HEK293T (cell line): Measurements from ENCODE around the gene EYS.

ENCODE experiments used
- CTCF ChIA-PET: fragments of 350-600 bp; formaldehyde crosslinking; extraction: SDS; loops from one replicate; lab custom pipeline; 2021; ENCODE audit warnings: antibody characterized with exemption, inconsistent platforms; lab: Yijun Ruan, JAX
- POLR2A ChIA-PET: fragments of 350-600 bp; formaldehyde crosslinking; extraction: SDS; loops from one replicate; lab custom pipeline; 2020; ENCODE audit warnings: antibody characterized with exemption, inconsistent platforms; lab: Yijun Ruan, JAX
- DNase-seq: peaks from one replicate; pipeline ENCODE4 v3.0.0; 2012; ENCODE audit warnings: mixed read lengths; ENCODE audit errors: extremely low spot score
- ARNT ChIP-seq: fragments of 450-650 bp; IDR thresholded peaks from 2 replicates; pipeline ENCODE4 v1.6.1; 2017; ENCODE audit warnings: mild to moderate bottlenecking
- BHLHE40 ChIP-seq: fragments of 450-650 bp; IDR thresholded peaks from 2 replicates; pipeline ENCODE4 v1.6.1; 2016; ENCODE audit warnings: mild to moderate bottlenecking, moderate library complexity, borderline replicate concordance
- CTBP1 ChIP-seq: fragments of 450-650 bp; IDR thresholded peaks from 2 replicates; pipeline ENCODE4 v1.6.1; 2016; ENCODE audit warnings: borderline replicate concordance
- ELF4 ChIP-seq: fragments of 450-650 bp; IDR thresholded peaks from 2 replicates; pipeline ENCODE4 v1.6.1; 2017; ENCODE audit warnings: antibody characterized with exemption
- FOXA1 ChIP-seq: fragments of 450-650 bp; IDR thresholded peaks from 2 replicates; pipeline ENCODE4 v1.6.1; 2016; ENCODE audit warnings: mild to moderate bottlenecking
- FOXK2 ChIP-seq: fragments of 450-650 bp; IDR thresholded peaks from 2 replicates; pipeline ENCODE4 v1.6.1; 2016; ENCODE audit warnings: mild to moderate bottlenecking
- FOXM1 ChIP-seq: fragments of 450-650 bp; IDR thresholded peaks from 2 replicates; pipeline ENCODE4 v1.6.1; 2017; ENCODE audit warnings: mild to moderate bottlenecking, borderline replicate concordance
- HDGF ChIP-seq: fragments of 450-650 bp; IDR thresholded peaks from 2 replicates; pipeline ENCODE4 v1.6.1; 2017; ENCODE audit warnings: antibody characterized with exemption, borderline replicate concordance
- L3MBTL2 ChIP-seq: fragments of 450-650 bp; conservative IDR thresholded peaks from 2 replicates; pipeline ENCODE4 v1.6.1; 2016; ENCODE audit warnings: mild to moderate bottlenecking
- LEF1 ChIP-seq: fragments of 450-650 bp; IDR thresholded peaks from 2 replicates; pipeline ENCODE4 v1.6.1; 2017; ENCODE audit warnings: mild to moderate bottlenecking, borderline replicate concordance
- NFRKB ChIP-seq: fragments of 450-650 bp; IDR thresholded peaks from 2 replicates; pipeline ENCODE4 v1.6.1; 2016; ENCODE audit warnings: mild to moderate bottlenecking, moderate library complexity
- SP1 ChIP-seq: fragments of 450-650 bp; IDR thresholded peaks from 2 replicates; pipeline ENCODE4 v1.6.1; 2017
- SUZ12 ChIP-seq: fragments of 450-650 bp; IDR thresholded peaks from 2 replicates; pipeline ENCODE4 v1.6.1; 2016; ENCODE audit warnings: mild to moderate bottlenecking
- TARDBP ChIP-seq: fragments of 450-650 bp; IDR thresholded peaks from 2 replicates; pipeline ENCODE4 v1.6.1; 2016
- ZNF384 ChIP-seq: fragments of 450-650 bp; IDR thresholded peaks from 2 replicates; pipeline ENCODE4 v1.6.1; 2016
- TF ChIP-seq, protein P1 (sequence below): fragments of 450-650 bp; IDR thresholded peaks from 2 replicates; pipeline ENCODE4 v1.6.1; 2016

Gene EYS

DNA sequence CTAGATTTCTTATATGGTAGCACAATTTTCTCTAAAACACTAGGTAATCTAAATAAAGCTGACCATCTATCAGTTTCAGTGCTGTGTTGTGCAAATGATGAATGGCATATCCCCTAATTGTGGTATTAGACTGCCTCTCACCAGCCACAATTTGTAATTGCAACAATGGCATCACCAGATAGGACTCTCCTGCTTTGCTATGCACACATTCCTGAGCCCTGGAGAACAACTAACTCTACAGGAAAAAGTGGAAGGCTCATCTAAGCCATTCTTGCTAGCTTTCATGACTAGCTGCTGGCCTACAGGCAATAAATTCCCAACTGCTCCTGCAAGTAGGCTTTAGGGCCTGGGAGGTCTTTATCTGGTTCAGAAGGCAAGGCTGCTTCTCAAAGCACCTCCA lies 974.1 kb downstream of the EYS start:
- CTCF ChIA-PET, result no interaction called here
- TF ChIP-seq FOXK2, result no peak
- TF ChIP-seq FOXM1, result no peak
- TF ChIP-seq SUZ12, result no peak
- TF ChIP-seq SP1, result no peak
- no peak for TF ChIP-seq FOXA1
- TF ChIP-seq, protein P1, sequence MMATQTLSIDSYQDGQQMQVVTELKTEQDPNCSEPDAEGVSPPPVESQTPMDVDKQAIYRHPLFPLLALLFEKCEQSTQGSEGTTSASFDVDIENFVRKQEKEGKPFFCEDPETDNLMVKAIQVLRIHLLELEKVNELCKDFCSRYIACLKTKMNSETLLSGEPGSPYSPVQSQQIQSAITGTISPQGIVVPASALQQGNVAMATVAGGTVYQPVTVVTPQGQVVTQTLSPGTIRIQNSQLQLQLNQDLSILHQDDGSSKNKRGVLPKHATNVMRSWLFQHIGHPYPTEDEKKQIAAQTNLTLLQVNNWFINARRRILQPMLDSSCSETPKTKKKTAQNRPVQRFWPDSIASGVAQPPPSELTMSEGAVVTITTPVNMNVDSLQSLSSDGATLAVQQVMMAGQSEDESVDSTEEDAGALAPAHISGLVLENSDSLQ, result no peak
- no peak for TF ChIP-seq HDGF
- TF ChIP-seq L3MBTL2, result no peak
- no peak for DNase-seq
- POLR2A ChIA-PET, result no interaction called here

DNA sequence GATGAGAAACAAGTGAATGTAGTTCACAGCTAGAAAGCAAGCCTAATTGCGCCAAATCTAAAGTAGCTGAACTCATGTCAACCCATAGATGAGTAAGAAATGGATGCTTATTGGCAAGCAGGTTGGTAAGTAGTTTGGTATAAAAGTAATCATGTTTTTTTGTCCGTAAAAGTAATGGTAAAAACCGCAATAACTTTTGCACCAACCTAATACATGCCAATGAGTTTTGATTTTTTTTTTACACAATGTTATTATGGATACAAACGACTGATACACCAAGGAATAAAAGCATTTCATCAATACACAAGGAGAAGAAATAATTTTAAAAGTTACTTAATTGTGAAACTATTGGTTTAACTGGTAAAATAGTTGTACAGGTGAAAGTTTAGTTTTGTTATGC lies 977.5 kb downstream of the EYS start:
- ChIA-PET CTCF (no interaction called here), POLR2A (no interaction called here)
- TF ChIP-seq ELF4 (peak; percentile 50; the same call in 1 of the 2 replicates), ARNT (no peak)

DNA sequence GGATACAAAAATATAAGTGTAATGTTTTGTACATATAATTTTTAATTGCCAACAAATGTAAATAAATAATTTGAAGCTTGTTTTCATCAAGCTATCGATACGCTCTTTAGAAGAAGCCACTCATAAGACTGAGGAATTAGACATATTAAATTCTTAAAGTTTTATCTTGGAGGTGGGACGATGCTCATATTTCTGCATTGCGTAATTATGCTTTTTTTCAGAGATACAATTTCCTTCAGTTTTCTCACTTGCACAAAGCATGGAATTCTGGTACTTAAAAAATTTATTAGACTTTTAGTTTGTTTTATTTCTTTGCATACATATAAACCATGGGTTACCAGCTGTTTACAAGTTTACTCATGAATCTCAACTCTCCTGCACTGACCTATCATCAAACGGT lies 980.0 kb downstream of the EYS start:
- no peak for DNase-seq
- CTCF ChIA-PET, result no interaction called here
- POLR2A ChIA-PET, result no interaction called here
- TF ChIP-seq ARNT (no peak), FOXK2 (no peak), CTBP1 (no peak), FOXA1 (no peak), NFRKB (no peak), ZNF384 (no peak), SP1 (no peak), BHLHE40 (no peak), L3MBTL2 (no peak), SUZ12 (no peak), HDGF (no peak), ELF4 (no peak), LEF1 (no peak), TARDBP (no peak), FOXM1 (no peak)
- TF ChIP-seq, protein P1, result no peak

More for the DNA sequence above, 977.5 kb downstream of the EYS start:
- DNase-seq, result no peak

DNA sequence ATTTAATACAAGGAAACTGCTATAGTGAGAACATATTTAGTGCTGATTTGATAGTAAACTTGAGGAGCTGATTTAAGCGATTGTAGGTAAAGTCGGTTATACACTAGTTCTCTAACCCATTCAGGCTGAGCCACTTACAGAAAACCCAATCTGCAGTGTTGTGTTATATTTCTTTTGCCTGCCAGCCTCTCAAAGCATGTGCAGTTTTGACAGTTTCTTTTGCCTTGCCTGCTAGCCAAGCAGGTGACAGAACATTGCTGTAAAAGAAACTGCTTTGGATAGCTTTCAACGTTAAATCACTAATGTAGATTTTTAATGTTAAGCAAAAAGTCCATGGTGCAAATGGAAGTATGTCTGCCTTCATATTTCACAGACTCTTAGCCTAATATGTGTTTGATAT lies 982.9 kb downstream of the EYS start:
- no peak for DNase-seq
- CTCF ChIA-PET, result no interaction called here
- POLR2A ChIA-PET, result no interaction called here
- TF ChIP-seq HDGF (no peak), FOXM1 (no peak), SUZ12 (no peak)
- TF ChIP-seq, protein P1, result 0 out of 2 replicates have a peak, but pooled peaks have one; percentile 27

DNA sequence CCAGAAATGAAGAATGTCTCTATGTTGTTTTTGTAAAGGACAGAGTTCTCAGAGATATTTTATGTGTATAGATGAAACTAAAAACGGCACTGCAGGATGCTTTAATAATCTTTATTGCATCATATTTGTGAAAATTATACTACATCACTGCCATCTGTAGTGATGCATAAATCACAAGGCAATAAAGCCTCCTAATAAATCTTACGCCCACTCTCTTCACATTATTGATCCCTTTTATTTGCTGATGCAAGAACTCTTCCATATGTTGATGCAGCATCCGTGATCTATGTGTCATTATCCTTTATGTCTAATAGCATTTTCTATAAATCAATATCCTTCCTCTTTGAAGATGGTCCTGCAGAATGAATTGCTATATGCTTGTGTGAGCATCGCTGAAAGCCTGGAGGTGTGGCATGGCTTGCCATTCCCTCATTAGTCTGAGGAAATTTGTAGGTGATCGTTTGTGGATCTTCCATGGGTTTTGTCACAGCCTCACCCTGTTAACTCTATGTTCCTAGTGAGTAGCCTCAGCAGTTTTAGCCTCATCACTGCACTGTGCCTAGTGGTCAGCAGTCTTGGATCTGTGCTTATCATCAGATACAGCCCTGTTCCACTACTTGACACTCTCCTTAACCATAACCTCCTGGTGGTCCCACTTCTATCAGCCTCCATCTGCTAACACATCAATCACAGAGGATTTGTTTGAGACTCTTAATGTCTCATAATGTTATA lies 983.5 kb downstream of the EYS start:
- CTCF ChIA-PET, result no interaction called here
- TF ChIP-seq, protein P1, result peak; percentile 85
- no peak for TF ChIP-seq FOXA1
- TF ChIP-seq CTBP1, result 0 out of 2 replicates have a peak, but pooled peaks have one; percentile 29
- no peak for DNase-seq
- POLR2A ChIA-PET, result no interaction called here

DNA sequence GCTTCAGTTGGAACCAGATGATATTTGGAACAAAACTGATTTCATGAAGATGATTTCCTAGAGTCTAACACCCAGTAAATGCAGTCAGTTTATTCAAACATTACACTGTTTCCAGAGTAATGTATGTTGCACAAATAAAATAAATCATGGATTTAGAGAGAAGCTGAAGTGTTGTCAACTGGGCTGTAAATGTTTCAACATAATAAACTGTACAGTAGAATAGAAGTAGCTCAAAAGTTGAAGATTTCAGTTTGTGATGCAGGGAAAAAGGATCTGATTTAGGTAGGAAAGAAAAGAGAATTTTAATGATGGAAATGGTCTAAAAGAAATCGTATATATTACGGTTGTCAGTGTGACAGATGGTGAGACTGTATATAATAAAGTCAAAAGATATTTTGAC lies 985.2 kb downstream of the EYS start:
- ChIA-PET CTCF (no interaction called here), POLR2A (no interaction called here)
- TF ChIP-seq, protein P1, result peak; percentile 61
- TF ChIP-seq ARNT, result no peak

More for the DNA sequence above, 985.2 kb downstream of the EYS start:
- DNase-seq, result no peak
